ENCODE results near the gene SLC15A3.
"Not testable (repeated sequence)": the region's sequence is repeated elsewhere in the genome, so short reads cannot be mapped to it uniquely, and the experiment has no call there.

SLC15A3 gene

GRCh38 chr11:60977224-60977623 lies 25.2 kb upstream of the SLC15A3 start:
- no peak for TF ChIP-seq CTCF (IDR thresholded peaks at IDR 0.05; ENCODE audit: low read depth, low read length, missing control alignments)
- no peak for DNase-seq (ENCODE audit: low read depth)
- no peak overlapping the region for H3K4me3 ChIP-seq (ENCODE audit: low read depth, low read length)

- no peak for DNase-seq (ENCODE audit: low read depth)
- no peak overlapping the region for H3K4me3 ChIP-seq (ENCODE audit: low read depth, low read length)
- TF ChIP-seq CTCF (IDR thresholded peaks at IDR 0.05; ENCODE audit: low read depth, low read length, missing control alignments) = no peak
Observed at GRCh38 chr11:60974726-60975125, 22.8 kb upstream of the SLC15A3 start.

- H3K4me3 ChIP-seq (ENCODE audit: low read depth, low read length); DNase-seq (ENCODE audit: low read depth): not testable (repeated sequence)
Observed at GRCh38 chr11:60974316-60974715, 22.3 kb upstream of the SLC15A3 start.

- DNase-seq (ENCODE audit: low read depth) = no peak
- TF ChIP-seq CTCF (IDR thresholded peaks at IDR 0.05; ENCODE audit: low read depth, low read length, missing control alignments) = no peak
Observed at GRCh38 chr11:60973699-60974098, 21.7 kb upstream of the SLC15A3 start.

GRCh38 chr11:60972182-60973030 lies 20.4 kb upstream of the SLC15A3 start:
- no peak overlapping the region; the same call in 1 of the 2 replicates for H3K4me3 ChIP-seq (ENCODE audit: low read depth, low read length)
- no peak for TF ChIP-seq CTCF (IDR thresholded peaks at IDR 0.05; ENCODE audit: low read depth, low read length, missing control alignments)
- DNase-seq (ENCODE audit: low read depth) = no peak

More at GRCh38 chr11:60973699-60974098, 21.7 kb upstream of the SLC15A3 start:
- H3K4me3 ChIP-seq (ENCODE audit: low read depth, low read length) = no peak overlapping the region

GRCh38 chr11:60971520-60971919 lies 19.5 kb upstream of the SLC15A3 start, which contains the start of gene CD6:
TSS of gene CD6 (plus strand) at chr11:60971680. CDS start at chr11:60971866, 186 bp downstream.
- H3K4me3 ChIP-seq (ENCODE audit: low read depth, low read length) = no peak within 1 kb of the TSS; the same call in 1 of the 2 replicates
- no peak for DNase-seq (ENCODE audit: low read depth)
- TF ChIP-seq CTCF (IDR thresholded peaks at IDR 0.05; ENCODE audit: low read depth, low read length, missing control alignments) = no peak

GRCh38 chr11:60970890-60971289 lies 18.9 kb upstream of the SLC15A3 start:
- no peak for TF ChIP-seq CTCF (IDR thresholded peaks at IDR 0.05; ENCODE audit: low read depth, low read length, missing control alignments)
- no peak overlapping the region for H3K4me3 ChIP-seq (ENCODE audit: low read depth, low read length)
- DNase-seq (ENCODE audit: low read depth) = no peak

Measured in GM12864 (cell line).